ENCODE results near the gene DEPP1.

- TF ChIP-seq CTCF (IDR thresholded peaks at IDR 0.05): no peak
- TF ChIP-seq POLR2A (IDR thresholded peaks at IDR 0.05): no peak
- no peak for TF ChIP-seq POLR2AphosphoS5 (IDR thresholded peaks at IDR 0.05)
- TF ChIP-seq EP300 (IDR thresholded peaks at IDR 0.05): no peak
These were observed 4.7 kb upstream of the DEPP1 start for GRCh38 chr10:44983066-44983894.
